Spleen (tissue), 11 donors: Measurements from ENCODE around the gene CGRRF1. TPM values are rescaled to one million over a fixed set of nuclear protein-coding genes. Genes with fewer than 3 reads are reported as not detected.

ENCODE experiments used
- DNase-seq: peaks from one replicate; pipeline ENCODE4 v3.0.0-alpha.2; 2020
- H3K27ac ChIP-seq, 8 donors: fragments of 200-600 bp; sonication (generic) in 7 of 8; 1 replicate in 4 of 8; 2 replicates in 4 of 8; pipeline versions ENCODE4 v1.5.0 to v1.8.0; 2016 to 2021; ENCODE audit warnings: inconsistent platforms in 4 of 8, mild to moderate bottlenecking in 4 of 8, moderate library complexity in 1 of 8
- H3K27me3 ChIP-seq, 7 donors: fragments of 200-600 bp; sonication (generic) in 6 of 7; replicated peaks in 1 of 7; 1 replicate in 4 of 7; 2 replicates in 3 of 7; pipeline versions ENCODE4 v1.5.0 to v1.8.0; 2016 to 2021; ENCODE audit warnings: inconsistent platforms in 3 of 7, mild to moderate bottlenecking in 1 of 7
- H3K36me3 ChIP-seq, 6 donors: fragments of 200-600 bp; sonication (generic) in 5 of 6; 1 replicate in 4 of 6; 2 replicates in 2 of 6; pipeline versions ENCODE4 v1.5.0 to v1.8.0; 2016 to 2021; ENCODE audit warnings: inconsistent platforms in 2 of 6
- H3K4me1 ChIP-seq, 6 donors: fragments of 200-600 bp; sonication (generic) in 5 of 6; 1 replicate in 3 of 6; 2 replicates in 3 of 6; pipeline versions ENCODE4 v1.5.0 to v1.8.0; 2016 to 2021; ENCODE audit warnings: inconsistent platforms in 3 of 6
- H3K4me3 ChIP-seq, 8 donors: fragments of 200-600 bp; sonication (generic) in 7 of 8; 1 replicate in 4 of 8; 2 replicates in 4 of 8; pipeline versions ENCODE4 v1.5.0 to v1.8.0; 2016 to 2021; ENCODE audit warnings: inconsistent platforms in 4 of 8, mild to moderate bottlenecking in 4 of 8, moderate library complexity in 2 of 8
- H3K9me3 ChIP-seq, 8 donors: fragments of 200-600 bp; sonication (generic) in 7 of 8; 1 replicate in 4 of 8; 2 replicates in 4 of 8; pipeline versions ENCODE4 v1.5.0 to v1.8.0; 2016 to 2021; ENCODE audit warnings: inconsistent platforms in 4 of 8
- CTCF ChIP-seq, 11 experiments: fragments of 200-600 bp in 7 of 11; fragments of 450-650 bp in 4 of 11; sonication (generic) in 4 of 11; IDR thresholded peaks in 8 of 11; conservative IDR thresholded peaks in 3 of 11; 1 replicate in 7 of 11; 2 replicates in 4 of 11; pipeline versions ENCODE4 v1.4.0 to v1.8.0; 2016 to 2021; ENCODE audit warnings: antibody characterized with exemption in 11 of 11, inconsistent platforms in 4 of 11, mild to moderate bottlenecking in 1 of 11
- POLR2A ChIP-seq, 3 donors: fragments of 450-650 bp; IDR thresholded peaks; one replicate each; pipeline ENCODE4 v1.5.1; 2017; ENCODE audit warnings: antibody characterized with exemption in 3 of 3, mild to moderate bottlenecking in 1 of 3
- POLR2AphosphoS5 ChIP-seq, 3 donors: sonication (generic); formaldehyde crosslinking; IDR thresholded peaks; one replicate each; pipeline ENCODE4 v1.5.1; 2017; ENCODE audit warnings: antibody characterized with exemption in 3 of 3
- WGBS, 5 donors: extraction: QIAGEN DNeasy Blood & Tissue Kit in 3 of 5; methylation state at CpG; one replicate each; pipeline versions ENCODE4 v1.1.5 to v1.1.7; 2013 to 2018; 5-methylcytosine and 5-hydroxymethylcytosine counted together
- intact Hi-C: fragments of 100-400 bp; cut with DNase I; formaldehyde crosslinking; loops from one replicate; pipeline ENCODE4 v1.15.0; 2023; ENCODE audit warnings: low total_unique reads
- polyA plus RNA-seq, 3 donors: library from polyadenylated mRNA; stranded (reverse); fragments of 200-250 nt; gene quantifications; one replicate each; pipeline ENCODE4 v1.2.1, GENCODE V29; 2013
- total RNA-seq, 7 donors: library from RNA; depleted of rRNA in 3 of 7; stranded (reverse); fragments of >200 nt in 3 of 7; fragmentation: NEBNext Ultra II Directional in 4 of 7; extraction: Animal tissue kit (Norgen Biotek cat#: 25700) in 4 of 7; gene quantifications; one replicate each; pipeline versions ENCODE4 v1.1.0 to v1.2.1, GENCODE V29; 2016 to 2021
- donor health status: healthy with polysubstance abuse.
- donor health status: DM: no; HTN: no; CAD: no; lungs with moderate emphysema.
- donor health status: DM: no; HTN: no; CAD: no.
- donor health status: Bipolar disorder and iron deficiency.
- donor health status: healthy.
- donor health status: DM: no; HTN: no; CAD: no.
- donor health status: DM: yes; HTN: yes; CAD: no.

The CGRRF1 gene
- total and polyA plus RNA-seq, 10 donors = 11.3 to 19.8 (median 17.3) TPM

- no peak overlapping the region for H3K4me3 ChIP-seq
- 77 to 89% (median 85%) methylated on average over 5 of the region's 5 CpGs for WGBS, 5 donors
- H3K36me3 ChIP-seq = no peaks in the 10 kb centered on the region
- intact Hi-C loops = no loop called here
- H3K27ac ChIP-seq = no peak overlapping the region
- no peaks in the 10 kb centered on the region for H3K4me1 ChIP-seq
- H3K9me3 ChIP-seq = no peaks in the 10 kb centered on the region
- H3K27me3 ChIP-seq = no peaks in the 10 kb centered on the region
- no peak for TF ChIP-seq POLR2AphosphoS5 (IDR thresholded peaks at IDR 0.05)
- TF ChIP-seq POLR2A (IDR thresholded peaks at IDR 0.05) = no peak
- no peak for TF ChIP-seq CTCF (IDR thresholded peaks at IDR 0.05 in 8 of 11, conservative IDR thresholded peaks at IDR 0.05 in 3 of 11)
- DNase-seq = no peak
Measured at GRCh38 chr14:54548491-54548890, 38.8 kb downstream of the CGRRF1 start.

GRCh38 chr14:54549862-54550261 is 40.2 kb downstream of the CGRRF1 start:
- no peak overlapping the region for H3K27ac ChIP-seq
- no peak overlapping the region for H3K4me3 ChIP-seq
- H3K4me1 ChIP-seq = no peaks in the 10 kb centered on the region
- no peak for TF ChIP-seq POLR2AphosphoS5 (IDR thresholded peaks at IDR 0.05)
- no peak for TF ChIP-seq POLR2A (IDR thresholded peaks at IDR 0.05)
- no peak for TF ChIP-seq CTCF (IDR thresholded peaks at IDR 0.05 in 8 of 11, conservative IDR thresholded peaks at IDR 0.05 in 3 of 11)
- WGBS, 5 donors = 82 to 95% (median 85%) methylated on average over 3 of the region's 3 CpGs
- intact Hi-C loops = no loop called here
- H3K9me3 ChIP-seq = no peaks in the 10 kb centered on the region
- no peaks in the 10 kb centered on the region for H3K36me3 ChIP-seq
- DNase-seq = no peak
- no peaks in the 10 kb centered on the region for H3K27me3 ChIP-seq

- Histone ChIP-seq H3K4me1 (no peaks in the 10 kb centered on the region), H3K36me3 (no peaks in the 10 kb centered on the region), H3K4me3 (no peak overlapping the region), H3K27ac (no peak overlapping the region), H3K27me3 (no peaks in the 10 kb centered on the region), H3K9me3 (no peaks in the 10 kb centered on the region)
- intact Hi-C loops = no loop called here
- WGBS, 5 donors = 54 to 94% (median 83%) methylated on average over 1 of the region's 1 CpG
- no peak for DNase-seq
- TF ChIP-seq POLR2AphosphoS5 (IDR thresholded peaks at IDR 0.05) = no peak
- TF ChIP-seq POLR2A (IDR thresholded peaks at IDR 0.05) = no peak
- TF ChIP-seq CTCF (IDR thresholded peaks at IDR 0.05 in 8 of 11, conservative IDR thresholded peaks at IDR 0.05 in 3 of 11) = no peak
Measured at GRCh38 chr14:54550514-54550913, 40.8 kb downstream of the CGRRF1 start.

GRCh38 chr14:54554401-54554800 is 44.7 kb downstream of the CGRRF1 start:
- WGBS, 5 donors = 82 to 95% (median 88%) methylated on average over 2 of the region's 2 CpGs
- Histone ChIP-seq H3K36me3 (no peaks in the 10 kb centered on the region), H3K4me3 (no peak overlapping the region), H3K9me3 (no peaks in the 10 kb centered on the region), H3K27me3 (no peaks in the 10 kb centered on the region), H3K4me1 (no peaks in the 10 kb centered on the region), H3K27ac (no peak overlapping the region)
- DNase-seq = no peak
- intact Hi-C loops = no loop called here
- TF ChIP-seq CTCF (IDR thresholded peaks at IDR 0.05 in 8 of 11, conservative IDR thresholded peaks at IDR 0.05 in 3 of 11) = no peak
- no peak for TF ChIP-seq POLR2AphosphoS5 (IDR thresholded peaks at IDR 0.05)
- TF ChIP-seq POLR2A (IDR thresholded peaks at IDR 0.05) = no peak
